CD4-positive, alpha-beta T cell treated with Interleukin-12 subunit alpha and Interleukin-12 subunit beta, for 1 hour (primary cell): ENCODE data around the gene S1PR4.
A peak's percentile ranks its signal among the peaks of the same experiment; 100 is the strongest.
"Not testable (repeated sequence)": the region's sequence is repeated elsewhere in the genome, so short reads cannot be mapped to it uniquely, and the experiment has no call there.

Experiments used
- DNase-seq: peaks from one replicate; pipeline ENCODE4 v3.0.0-alpha.2; 2020

The S1PR4 gene

GRCh38 chr19:3153286-3154230 lies 25.0 kb upstream of the S1PR4 start:
- no peak for DNase-seq

- DNase-seq, result not testable (repeated sequence)
Observed at GRCh38 chr19:3154447-3154846, 24.1 kb upstream of the S1PR4 start.

GRCh38 chr19:3154957-3155736 lies 23.4 kb upstream of the S1PR4 start:
- DNase-seq, result peak; percentile 88

GRCh38 chr19:3157096-3157845 lies 21.3 kb upstream of the S1PR4 start:
- no peak for DNase-seq

GRCh38 chr19:3159565-3159964 lies 19.0 kb upstream of the S1PR4 start:
- DNase-seq, result no peak

- no peak for DNase-seq
Observed at GRCh38 chr19:3160219-3160618, 18.4 kb upstream of the S1PR4 start.

- no peak for DNase-seq
Observed at GRCh38 chr19:3161453-3161852, 17.1 kb upstream of the S1PR4 start.

- DNase-seq, result peak; percentile 38
Observed at GRCh38 chr19:3162418-3163229, 15.9 kb upstream of the S1PR4 start.

GRCh38 chr19:3163230-3163886 lies 15.2 kb upstream of the S1PR4 start:
- peak; percentile 84 for DNase-seq

GRCh38 chr19:3163943-3164342 lies 14.6 kb upstream of the S1PR4 start:
- no peak for DNase-seq

- DNase-seq, result no peak
Observed at GRCh38 chr19:3167533-3168272, 10.9 kb upstream of the S1PR4 start.

GRCh38 chr19:3171894-3172672 lies 6.5 kb upstream of the S1PR4 start:
- DNase-seq, result no peak

- DNase-seq, result not testable (repeated sequence)
Observed at GRCh38 chr19:3172673-3173000, 5.9 kb upstream of the S1PR4 start.

GRCh38 chr19:3175781-3176714 lies 2.5 kb upstream of the S1PR4 start:
- peak; percentile 54 for DNase-seq

- peak; percentile 77 for DNase-seq
Observed at GRCh38 chr19:3176715-3177501, 1.7 kb upstream of the S1PR4 start.

- peak; percentile 47 for DNase-seq
Observed at GRCh38 chr19:3178973-3179738, 587 bp downstream of the S1PR4 start.

- DNase-seq, result no peak
Observed at GRCh38 chr19:3179739-3180293, 1.2 kb downstream of the S1PR4 start.
